OCI-LY7 (cell line): ENCODE results near the gene CERS3.

Experiments used
- CTCF ChIP-seq: fragments of 200-600 bp; sonication (generic); conservative IDR thresholded peaks from 2 replicates; pipeline ENCODE4 v1.5.1; 2014; ENCODE audit warnings: mild to moderate bottlenecking, antibody characterized with exemption, low read length, moderate library complexity, mixed read lengths
- EZH2phosphoT487 ChIP-seq: fragments of 200-600 bp; sonication (generic); IDR thresholded peaks from 2 replicates; pipeline ENCODE4 v1.6.1; 2018; ENCODE audit warnings: low read depth, borderline replicate concordance, mild to moderate bottlenecking, mixed run types, antibody characterized with exemption, low read length, moderate library complexity, mixed read lengths

GRCh38 chr15:100508641-100509300, 20.0 kb downstream of the CERS3 start:
- TF ChIP-seq CTCF: no peak
- no peak for TF ChIP-seq EZH2phosphoT487
